GM13976 (cell line): Measurements from ENCODE around the gene PIAS1.

Experiments
- DNase-seq: peaks from one replicate; pipeline ENCODE4 v3.0.0; 2012; ENCODE audit warnings: low spot score
- CTCF ChIP-seq: IDR thresholded peaks from 2 replicates; pipeline ENCODE4 v1.5.1; 2012; ENCODE audit warnings: borderline replicate concordance, mild to moderate bottlenecking; ENCODE audit not compliant: insufficient read depth; ENCODE audit errors: extremely low read depth, missing control alignments, control extremely low read depth
- in situ Hi-C: fragments of 300-500 bp; cut with MboI; formaldehyde crosslinking; loops from one replicate; pipeline ENCODE4 v1.12.0; 2022; ENCODE audit warnings: low sequenced_read_pairs, mixed read lengths, inconsistent platforms; ENCODE audit not compliant: unreplicated experiment

Gene PIAS1

GRCh38 chr15:68187559-68187958 lies 133.4 kb downstream of the PIAS1 start:
- no peak for DNase-seq
- in situ Hi-C loops = no loop called here
- no peak for TF ChIP-seq CTCF

GRCh38 chr15:68188647-68189046 lies 134.5 kb downstream of the PIAS1 start:
- peak; percentile 16 for DNase-seq
- no peak for TF ChIP-seq CTCF
- in situ Hi-C loops = no loop called here

GRCh38 chr15:68190048-68190447 lies 135.9 kb downstream of the PIAS1 start:
- DNase-seq = no peak
- TF ChIP-seq CTCF = no peak
- in situ Hi-C loops = no loop called here

- no peak for TF ChIP-seq CTCF
- in situ Hi-C loops = no loop called here
- no peak for DNase-seq
These were observed 137.4 kb downstream of the PIAS1 start for GRCh38 chr15:68191555-68191954.

- TF ChIP-seq CTCF = no peak
- in situ Hi-C loops = no loop called here
- no peak for DNase-seq
These were observed 138.0 kb downstream of the PIAS1 start for GRCh38 chr15:68192117-68192516.

GRCh38 chr15:68192804-68193486 lies 138.8 kb downstream of the PIAS1 start:
- no peak for TF ChIP-seq CTCF
- in situ Hi-C loops = no loop called here
- DNase-seq = no peak
